Muscle layer of colon (tissue), 2 donors: ENCODE results near the gene LRFN2.

Source experiments
- H3K27ac ChIP-seq: one replicate; pipeline ENCODE4 v1.7.0; 2013; ENCODE audit warnings: low read depth, mild to moderate bottlenecking, low read length, moderate library complexity
- H3K27me3 ChIP-seq, 2 donors: one replicate each; pipeline ENCODE4 v1.7.0; 2013; ENCODE audit warnings: low read length in 2 of 2, mild to moderate bottlenecking in 2 of 2; ENCODE audit not compliant: insufficient read depth in 2 of 2, control insufficient read depth in 1 of 2
- H3K36me3 ChIP-seq: one replicate; pipeline ENCODE4 v1.7.0; 2013; ENCODE audit warnings: mild to moderate bottlenecking, low read length; ENCODE audit not compliant: insufficient read depth
- H3K4me1 ChIP-seq: one replicate; pipeline ENCODE4 v1.7.0; 2013; ENCODE audit warnings: mild to moderate bottlenecking, low read length; ENCODE audit not compliant: insufficient read depth
- H3K4me3 ChIP-seq, 2 donors: one replicate each; pipeline ENCODE4 v1.7.0; 2013; ENCODE audit warnings: low read length in 2 of 2, low read depth in 1 of 2, mild to moderate bottlenecking in 1 of 2, moderate library complexity in 1 of 2
- H3K9ac ChIP-seq: one replicate; pipeline ENCODE4 v1.7.0; 2013; ENCODE audit warnings: low read length
- H3K9me3 ChIP-seq: one replicate; pipeline ENCODE4 v1.7.0; 2013; ENCODE audit warnings: mild to moderate bottlenecking, low read length
- donor health status: abdominal sarcoma.
- donor health status: Adenocarcinoma of cecum.

The LRFN2 gene

DNA sequence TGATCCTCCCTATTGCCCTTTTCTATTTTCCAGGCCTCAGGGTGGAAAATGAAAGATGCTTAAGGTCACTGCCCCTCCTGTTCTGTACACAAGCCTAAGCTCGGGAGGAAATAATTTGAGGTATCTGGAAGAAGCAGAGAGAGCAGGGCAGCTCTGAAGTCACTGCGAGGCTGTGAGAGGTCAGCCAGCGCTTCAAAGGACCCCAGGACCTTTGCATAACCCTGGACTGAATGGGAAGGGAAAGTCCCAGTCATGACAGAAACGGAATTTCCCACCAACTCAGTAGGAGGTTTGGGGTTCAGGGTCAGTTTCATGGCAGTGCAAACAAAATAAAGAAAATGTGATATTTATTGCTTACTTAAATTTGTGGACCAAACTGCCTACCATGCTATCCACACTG lies 58.1 kb downstream of the LRFN2 start:
- no peaks in the 10 kb centered on the region for H3K27me3 ChIP-seq
- no peak overlapping the region for H3K9ac ChIP-seq
- no peak overlapping the region for H3K4me3 ChIP-seq
- no peak overlapping the region for H3K27ac ChIP-seq
- H3K9me3 ChIP-seq: no peaks in the 10 kb centered on the region
- H3K4me1 ChIP-seq: no peaks in the 10 kb centered on the region
- H3K36me3 ChIP-seq: no peaks in the 10 kb centered on the region

DNA sequence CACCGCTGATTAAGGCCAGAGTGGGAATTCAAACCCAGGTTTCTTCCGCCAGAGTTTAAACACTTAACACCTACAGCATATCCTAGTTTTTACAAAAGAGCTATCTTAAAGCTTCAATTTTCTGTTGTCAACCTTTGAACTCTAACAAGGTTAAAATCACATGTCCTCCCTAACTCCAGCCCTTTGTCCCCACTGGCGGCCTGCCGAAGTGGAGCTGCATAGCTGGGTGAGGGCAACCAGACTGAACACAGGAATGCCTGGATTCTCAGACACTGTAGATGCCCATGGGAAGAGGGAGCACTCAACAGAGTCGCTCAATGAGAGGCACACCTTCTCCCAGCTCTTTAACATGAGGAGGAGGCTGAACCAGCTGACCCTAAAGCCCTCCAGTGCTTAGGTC lies 59.1 kb downstream of the LRFN2 start:
- Histone ChIP-seq H3K27ac (no peak overlapping the region), H3K27me3 (no peaks in the 10 kb centered on the region), H3K9ac (no peak overlapping the region), H3K36me3 (no peaks in the 10 kb centered on the region), H3K4me1 (no peaks in the 10 kb centered on the region), H3K4me3 (no peak overlapping the region), H3K9me3 (no peaks in the 10 kb centered on the region)

DNA sequence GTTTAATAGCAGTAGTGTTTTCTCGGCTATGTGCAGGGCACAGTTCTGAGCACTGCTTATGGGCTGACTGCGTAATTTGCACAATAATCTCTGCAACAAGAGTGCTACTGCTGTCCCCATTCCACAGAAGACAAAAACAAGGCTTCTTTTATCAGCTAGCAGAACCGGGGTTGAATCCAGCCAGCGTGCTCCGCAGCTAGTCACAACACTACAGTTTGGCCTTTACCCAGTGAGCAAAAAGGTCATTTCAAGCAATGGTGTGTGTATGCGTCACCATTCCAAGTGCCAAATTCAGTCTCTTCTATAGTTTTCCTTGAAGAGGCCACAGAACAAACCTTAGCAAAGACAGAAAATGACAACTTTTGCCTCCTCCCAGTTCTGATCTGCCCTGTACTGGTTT lies 61.1 kb downstream of the LRFN2 start:
- no peak overlapping the region for H3K4me3 ChIP-seq
- H3K9ac ChIP-seq: no peak overlapping the region
- no peaks in the 10 kb centered on the region for H3K27me3 ChIP-seq
- no peaks in the 10 kb centered on the region for H3K9me3 ChIP-seq
- H3K36me3 ChIP-seq: no peaks in the 10 kb centered on the region
- no peak overlapping the region for H3K27ac ChIP-seq
- H3K4me1 ChIP-seq: no peaks in the 10 kb centered on the region

DNA sequence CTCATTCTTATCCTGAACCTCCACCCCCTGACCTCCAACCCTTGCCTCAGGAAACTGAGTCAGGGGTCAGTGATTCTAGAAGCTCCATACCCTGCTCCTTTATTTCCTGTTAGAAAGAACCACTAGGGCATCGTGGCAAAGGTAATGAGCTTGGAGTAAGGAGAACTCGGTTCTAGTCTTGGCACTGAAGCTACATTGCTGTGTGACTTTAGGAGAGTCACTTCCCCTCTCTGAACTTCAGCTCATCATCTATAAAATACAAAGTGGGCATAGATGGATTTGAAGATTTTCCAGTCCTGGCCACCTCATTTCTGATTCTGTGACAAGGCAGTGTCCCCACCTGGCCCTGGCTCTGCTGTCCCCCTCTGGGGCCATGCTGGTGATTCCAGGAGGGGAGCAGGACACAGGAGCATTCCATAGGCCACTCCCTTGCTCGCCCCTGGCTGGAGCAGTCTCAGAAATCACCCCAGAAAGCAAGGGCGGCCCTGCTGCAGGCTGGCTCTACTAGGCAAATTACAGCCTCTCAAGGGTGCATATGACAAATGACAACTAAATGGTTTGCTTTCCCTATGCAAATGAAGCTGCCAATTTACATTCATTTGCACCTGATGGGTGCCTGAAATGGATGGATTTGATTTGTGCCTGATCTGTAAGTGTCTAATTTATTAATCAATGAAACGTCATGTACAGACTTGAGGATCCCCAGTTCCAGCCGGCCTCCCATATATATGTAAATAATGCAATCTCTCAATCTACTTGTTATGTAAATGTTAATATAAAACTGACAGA lies 62.2 kb downstream of the LRFN2 start:
- no peak overlapping the region for H3K9ac ChIP-seq
- H3K27me3 ChIP-seq: no peaks in the 10 kb centered on the region
- H3K9me3 ChIP-seq: no peaks in the 10 kb centered on the region
- no peak overlapping the region for H3K4me3 ChIP-seq
- no peak overlapping the region for H3K27ac ChIP-seq
- H3K4me1 ChIP-seq: no peaks in the 10 kb centered on the region
- no peaks in the 10 kb centered on the region for H3K36me3 ChIP-seq

DNA sequence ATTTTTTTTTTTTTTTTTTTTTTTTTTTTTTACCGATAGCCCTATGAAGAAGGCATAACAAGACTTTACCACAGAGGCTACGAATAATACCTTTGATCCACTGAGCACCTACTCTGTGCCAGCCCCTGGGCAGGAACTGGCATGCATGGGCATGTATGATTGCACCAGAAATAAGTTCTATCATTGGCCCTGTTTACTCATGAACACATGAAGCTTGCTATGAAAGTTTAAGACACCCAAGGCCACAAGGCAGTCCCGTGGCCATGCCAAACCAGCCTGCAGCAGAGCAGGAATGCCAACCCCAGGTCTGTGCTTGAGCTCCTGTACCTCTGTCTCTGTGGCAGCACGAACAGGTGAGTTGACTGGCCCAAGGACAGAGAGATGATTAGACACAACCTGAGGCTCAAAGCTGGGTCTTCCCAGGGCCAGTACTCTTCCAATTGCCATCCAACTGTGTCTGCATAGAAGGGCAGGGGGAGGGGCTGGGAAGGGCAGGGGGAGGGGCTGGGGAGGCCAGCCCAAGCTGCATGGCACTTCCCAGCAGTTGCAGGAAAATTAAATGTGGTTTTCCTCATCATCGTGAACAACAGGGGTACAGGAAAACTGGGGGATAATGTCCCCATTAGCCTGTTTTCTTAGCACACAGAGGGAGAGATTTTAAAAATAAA lies 63.5 kb downstream of the LRFN2 start:
- H3K4me1 ChIP-seq: no peaks in the 10 kb centered on the region

DNA sequence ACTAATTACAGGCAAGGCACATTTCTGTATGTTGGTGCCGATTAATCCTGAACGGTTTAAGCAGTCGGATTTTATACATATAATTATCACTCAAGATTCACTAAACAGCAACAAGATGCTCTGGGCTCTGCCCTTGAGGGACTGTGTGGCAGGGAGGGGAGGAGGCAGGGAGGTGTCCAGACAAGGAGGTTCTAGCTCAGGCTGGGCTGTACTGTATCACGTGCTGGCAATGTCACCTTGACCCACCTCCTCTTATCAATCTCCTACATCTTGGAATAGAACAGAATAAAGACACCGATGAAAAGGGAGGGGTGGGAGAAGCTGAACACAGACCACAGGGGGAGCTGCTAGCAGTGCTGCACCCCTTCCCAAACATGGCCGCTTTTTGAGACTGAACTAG lies 65.7 kb downstream of the LRFN2 start:
- Histone ChIP-seq H3K4me3 (no peak overlapping the region), H3K27ac (no peak overlapping the region), H3K4me1 (no peaks in the 10 kb centered on the region), H3K27me3 (no peaks in the 10 kb centered on the region), H3K9ac (no peak overlapping the region), H3K36me3 (no peaks in the 10 kb centered on the region), H3K9me3 (no peaks in the 10 kb centered on the region)

More for the DNA sequence above, 63.5 kb downstream of the LRFN2 start:
- H3K27ac ChIP-seq: no peak overlapping the region
- no peak overlapping the region for H3K9ac ChIP-seq
- no peaks in the 10 kb centered on the region for H3K9me3 ChIP-seq
- no peaks in the 10 kb centered on the region for H3K36me3 ChIP-seq
- no peak overlapping the region for H3K4me3 ChIP-seq
- no peaks in the 10 kb centered on the region for H3K27me3 ChIP-seq

DNA sequence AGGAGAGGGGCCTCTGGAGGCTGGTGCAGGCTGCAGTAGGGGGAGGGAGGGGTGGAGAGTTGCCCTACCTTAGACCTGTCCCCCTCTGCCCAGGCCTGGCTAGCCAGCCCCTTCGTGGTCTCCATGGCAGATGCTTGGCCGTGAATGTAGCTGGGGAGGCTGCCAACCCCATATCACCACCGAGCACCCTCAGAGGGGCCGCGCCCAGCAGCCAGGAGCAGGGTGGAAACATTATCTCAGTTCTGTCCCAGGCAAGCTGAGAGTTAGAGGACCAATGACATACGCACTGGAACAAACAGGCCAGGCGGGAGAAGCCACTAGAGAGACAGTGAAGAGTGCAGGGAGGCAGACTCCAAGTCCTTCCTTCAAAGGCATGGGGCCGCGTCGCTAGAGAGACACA lies 66.5 kb downstream of the LRFN2 start:
- Histone ChIP-seq H3K27me3 (no peaks in the 10 kb centered on the region), H3K9me3 (no peaks in the 10 kb centered on the region), H3K4me3 (no peak overlapping the region), H3K4me1 (no peaks in the 10 kb centered on the region), H3K27ac (no peak overlapping the region), H3K36me3 (no peaks in the 10 kb centered on the region), H3K9ac (no peak overlapping the region)

DNA sequence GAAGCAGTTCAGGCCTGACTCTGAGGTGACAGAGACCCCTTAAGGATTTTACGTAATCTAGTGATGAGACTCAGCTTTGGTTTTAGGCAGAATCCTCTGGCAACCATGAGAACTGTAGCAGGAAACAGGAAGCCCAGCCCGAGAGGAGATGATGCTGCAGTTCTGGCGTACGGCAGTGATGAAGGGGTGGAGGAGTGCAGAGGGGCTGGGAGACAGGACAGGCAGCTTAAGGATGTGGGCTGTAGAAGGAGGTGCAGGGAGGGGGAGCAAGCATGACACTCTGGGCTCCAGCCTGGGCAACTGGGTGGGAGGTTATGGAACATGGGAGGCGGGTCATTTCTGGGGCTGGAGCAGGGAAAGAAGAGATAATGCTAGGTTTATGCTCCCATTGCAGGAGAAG lies 67.1 kb downstream of the LRFN2 start:
- no peak overlapping the region for H3K9ac ChIP-seq
- H3K4me3 ChIP-seq: no peak overlapping the region
- no peaks in the 10 kb centered on the region for H3K36me3 ChIP-seq
- no peaks in the 10 kb centered on the region for H3K4me1 ChIP-seq
- H3K27ac ChIP-seq: no peak overlapping the region
- no peaks in the 10 kb centered on the region for H3K9me3 ChIP-seq
- H3K27me3 ChIP-seq: no peaks in the 10 kb centered on the region

DNA sequence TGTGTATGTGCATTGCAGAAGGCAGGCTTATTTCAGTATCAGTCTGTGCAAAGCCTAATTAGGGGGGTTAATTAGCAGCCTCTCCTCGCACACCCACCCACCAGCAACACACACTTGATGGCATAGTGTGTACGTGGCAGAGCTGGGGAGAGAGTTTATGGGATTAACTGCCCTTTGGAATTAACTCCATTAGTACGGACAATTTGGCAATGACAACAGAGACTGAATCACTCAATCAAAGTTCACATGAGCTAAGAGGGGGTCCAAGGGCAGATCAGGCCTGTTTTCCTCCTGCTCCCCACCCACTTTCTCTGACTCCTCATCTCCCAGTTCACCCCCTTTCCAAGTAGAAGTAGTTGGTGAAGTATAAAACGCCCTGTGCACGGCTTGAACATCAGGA lies 69.5 kb downstream of the LRFN2 start:
- Histone ChIP-seq H3K27ac (no peak overlapping the region), H3K4me3 (no peak overlapping the region), H3K4me1 (no peaks in the 10 kb centered on the region), H3K9me3 (no peaks in the 10 kb centered on the region), H3K9ac (no peak overlapping the region), H3K36me3 (no peaks in the 10 kb centered on the region), H3K27me3 (no peaks in the 10 kb centered on the region)

DNA sequence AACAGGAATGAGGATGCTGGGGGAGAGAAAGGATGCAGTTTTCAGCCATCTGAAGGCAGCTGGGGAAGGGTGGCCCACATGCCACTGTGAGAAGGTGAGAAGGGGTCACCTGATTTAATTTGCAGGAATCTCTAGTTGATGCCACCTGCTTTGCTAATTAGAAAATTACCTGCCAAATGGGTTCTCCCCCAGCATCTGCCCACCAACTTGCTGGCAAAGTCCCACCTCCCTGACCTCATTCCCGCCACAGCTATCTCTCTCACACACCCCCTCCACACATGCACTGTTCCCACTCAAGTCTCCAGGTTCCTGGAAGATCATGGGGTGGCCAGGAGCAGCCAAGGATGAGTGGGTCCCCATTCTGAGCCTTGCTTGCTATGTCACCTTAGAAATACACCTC lies 70.7 kb downstream of the LRFN2 start:
- Histone ChIP-seq H3K4me1 (no peaks in the 10 kb centered on the region), H3K4me3 (no peak overlapping the region), H3K27ac (no peak overlapping the region), H3K9me3 (no peaks in the 10 kb centered on the region), H3K36me3 (no peaks in the 10 kb centered on the region), H3K9ac (no peak overlapping the region), H3K27me3 (no peaks in the 10 kb centered on the region)

DNA sequence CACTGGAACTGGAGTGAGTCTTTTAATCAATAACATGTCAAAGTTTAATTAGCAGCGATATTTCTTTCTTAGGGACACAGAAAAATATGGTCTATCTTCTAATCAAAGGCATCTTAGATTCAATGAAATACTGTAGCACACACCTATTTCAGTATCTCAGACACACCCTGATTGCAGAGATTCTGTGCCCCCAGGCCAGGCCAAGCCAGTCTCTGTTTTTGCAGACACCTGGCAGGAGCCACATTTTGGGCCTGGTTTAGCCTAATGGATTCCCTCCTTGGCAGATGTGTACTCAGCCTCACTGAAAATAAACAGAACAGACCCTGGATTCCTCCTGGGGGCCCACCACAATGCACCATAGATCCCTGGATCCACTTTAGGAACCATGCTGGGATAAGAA lies 74.8 kb downstream of the LRFN2 start:
- H3K9me3 ChIP-seq: no peaks in the 10 kb centered on the region
- H3K27ac ChIP-seq: no peak overlapping the region
- H3K27me3 ChIP-seq: no peaks in the 10 kb centered on the region
- H3K36me3 ChIP-seq: no peaks in the 10 kb centered on the region
- H3K9ac ChIP-seq: no peak overlapping the region
- H3K4me1 ChIP-seq: no peaks in the 10 kb centered on the region
- H3K4me3 ChIP-seq: no peak overlapping the region

DNA sequence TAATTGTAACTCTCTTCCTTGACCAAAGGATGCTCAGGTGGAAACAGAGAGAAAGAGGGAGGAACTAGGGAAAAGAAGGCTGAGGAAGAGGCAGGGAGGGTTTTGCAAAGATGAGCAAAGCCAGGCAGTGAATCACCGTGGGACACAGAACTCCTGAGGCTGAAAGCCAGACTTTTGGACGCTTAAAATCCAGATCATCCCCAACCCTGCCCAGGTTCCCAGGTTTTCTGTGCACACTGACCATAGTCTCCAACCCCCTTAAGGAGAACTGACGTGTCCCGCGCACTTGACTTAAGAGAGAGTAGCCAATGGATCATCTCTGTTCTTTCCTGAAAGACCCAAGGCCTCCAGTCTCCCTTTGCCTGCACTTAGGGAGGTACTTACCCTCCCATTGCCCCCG lies 75.3 kb downstream of the LRFN2 start:
- no peak overlapping the region for H3K27ac ChIP-seq
- no peak overlapping the region for H3K4me3 ChIP-seq
- H3K9me3 ChIP-seq: no peaks in the 10 kb centered on the region
- H3K9ac ChIP-seq: no peak overlapping the region
- no peaks in the 10 kb centered on the region for H3K4me1 ChIP-seq
- H3K27me3 ChIP-seq: no peaks in the 10 kb centered on the region
- H3K36me3 ChIP-seq: no peaks in the 10 kb centered on the region
